GM18858 (cell line): ENCODE results near the gene SCYGR4.
"Not testable (repeated sequence)": the region's sequence is repeated elsewhere in the genome, so short reads cannot be mapped to it uniquely, and the experiment has no call there.

Experiments
- ATAC-seq: cut with Tn5 transposase; IDR thresholded peaks from one replicate; pipeline ENCODE4 v1.9.1; 2021; ENCODE audit not compliant: unreplicated experiment

The SCYGR4 gene, protein sequence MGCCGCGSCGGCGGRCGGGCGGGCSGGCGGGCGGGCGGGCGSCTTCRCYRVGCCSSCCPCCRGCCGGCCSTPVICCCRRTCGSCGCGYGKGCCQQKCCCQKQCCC

DNA sequence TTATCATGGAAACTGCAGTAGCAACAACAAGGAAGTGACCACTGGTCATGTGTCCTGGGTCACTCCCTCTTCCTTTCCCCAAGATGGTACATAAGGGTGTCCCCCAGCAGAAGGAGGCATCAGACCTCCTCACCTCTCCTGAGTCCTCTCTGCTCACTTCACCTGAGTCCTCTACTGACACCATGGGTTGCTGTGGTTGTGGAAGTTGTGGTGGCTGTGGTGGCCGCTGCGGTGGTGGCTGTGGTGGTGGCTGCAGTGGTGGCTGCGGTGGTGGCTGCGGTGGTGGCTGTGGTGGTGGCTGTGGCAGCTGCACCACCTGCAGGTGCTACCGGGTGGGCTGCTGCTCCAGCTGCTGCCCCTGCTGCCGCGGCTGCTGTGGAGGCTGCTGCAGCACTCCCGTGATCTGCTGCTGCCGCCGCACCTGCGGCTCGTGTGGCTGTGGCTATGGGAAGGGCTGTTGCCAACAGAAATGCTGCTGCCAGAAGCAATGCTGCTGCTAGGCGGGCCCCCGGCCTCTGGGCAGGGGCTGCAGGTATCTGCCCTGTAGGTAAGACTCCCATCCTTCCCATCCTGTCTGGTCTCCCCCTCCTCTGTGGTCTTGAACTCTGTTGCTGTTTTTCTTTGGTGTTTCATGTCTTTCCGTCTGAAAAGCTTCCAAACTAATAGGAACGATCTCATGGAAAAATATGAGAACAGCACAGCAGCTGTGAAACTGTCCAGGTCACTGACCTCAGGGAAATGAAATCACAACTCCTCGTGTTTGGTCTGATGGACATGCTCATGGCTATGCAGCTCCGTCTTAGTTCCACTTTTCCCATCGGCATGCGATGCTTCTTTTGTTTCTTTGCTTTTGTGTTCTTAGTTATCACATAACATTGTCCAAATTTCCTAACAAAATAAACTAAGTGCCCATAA lies at the start of gene SCYGR4:
TSS of gene SCYGR4 (plus strand) at position 183 of the 915 bp plus-strand sequence. CDS start at position 183, 0 bp downstream.
- no peak for ATAC-seq

DNA sequence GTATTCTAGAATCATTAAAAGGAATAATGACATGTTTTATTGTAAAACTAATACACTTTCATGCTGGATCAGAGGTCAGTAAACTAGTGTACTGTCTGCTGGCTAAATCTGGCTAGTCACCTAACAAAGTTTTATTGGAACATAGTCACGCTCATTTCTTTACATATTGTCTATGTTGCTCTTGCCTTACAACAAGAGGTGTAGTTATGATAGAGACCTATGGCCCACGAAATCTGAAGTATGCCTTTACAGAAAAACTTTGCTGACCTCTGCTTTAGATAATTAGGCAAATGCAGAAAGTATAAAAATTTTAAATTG lies 48.5 kb upstream of the SCYGR4 start:
- no peak for ATAC-seq

DNA sequence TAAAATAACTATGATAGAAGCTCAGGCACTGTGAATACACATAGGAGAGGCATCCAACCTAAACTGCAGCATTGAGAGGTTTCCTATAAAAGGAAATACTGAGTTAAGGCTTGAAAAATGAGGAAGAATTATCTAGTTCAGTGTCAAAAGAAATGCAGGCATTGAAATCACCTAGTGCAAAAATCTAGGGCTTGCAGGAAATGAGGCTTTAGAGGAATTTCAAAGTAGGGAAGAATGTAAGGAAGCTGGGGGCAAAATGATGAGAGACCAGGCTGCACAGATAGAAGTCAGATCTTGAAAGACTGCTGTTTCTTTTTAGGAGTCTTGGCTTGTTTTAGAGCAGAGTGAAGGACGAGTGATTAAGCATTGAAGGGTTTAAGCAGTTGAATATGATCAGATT lies 46.7 kb upstream of the SCYGR4 start:
- no peak for ATAC-seq

DNA sequence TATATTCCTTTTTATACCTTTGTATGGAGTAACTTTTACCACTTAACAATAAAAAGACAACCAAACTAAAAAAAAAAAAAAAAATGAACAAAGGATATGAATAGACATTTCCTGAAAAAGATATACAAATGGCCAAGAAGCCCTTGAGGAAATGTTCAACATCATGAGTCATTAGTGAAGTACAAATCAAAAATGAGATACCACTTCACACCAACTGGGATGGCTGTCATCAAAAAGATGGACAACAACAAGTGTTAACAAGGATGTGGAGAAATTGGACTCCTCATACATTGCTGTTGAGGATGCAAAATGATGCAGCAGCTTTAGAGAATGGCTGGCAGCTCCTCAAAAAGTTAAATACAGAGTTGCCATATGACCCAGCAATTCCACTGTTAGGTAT lies 41.2 kb upstream of the SCYGR4 start:
- no peak for ATAC-seq

DNA sequence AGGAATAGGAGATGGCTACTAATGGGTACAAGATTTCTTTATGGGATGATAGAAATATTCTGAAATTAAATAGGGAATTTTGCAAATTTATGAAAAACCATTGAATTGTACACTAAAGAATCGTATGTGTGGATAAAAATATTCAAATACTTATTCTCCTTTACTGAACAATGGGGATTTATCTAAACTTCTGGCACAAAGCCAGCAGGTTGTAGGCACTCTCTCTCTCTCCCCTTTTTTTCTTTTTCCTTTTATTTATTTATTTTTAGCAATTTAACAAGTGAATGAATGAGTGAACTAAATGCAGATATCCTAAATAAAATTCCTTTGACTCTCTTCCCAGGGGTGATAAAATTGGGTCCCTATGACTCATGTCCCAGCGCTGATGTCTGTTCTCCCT lies 40.5 kb upstream of the SCYGR4 start:
- no peak for ATAC-seq

DNA sequence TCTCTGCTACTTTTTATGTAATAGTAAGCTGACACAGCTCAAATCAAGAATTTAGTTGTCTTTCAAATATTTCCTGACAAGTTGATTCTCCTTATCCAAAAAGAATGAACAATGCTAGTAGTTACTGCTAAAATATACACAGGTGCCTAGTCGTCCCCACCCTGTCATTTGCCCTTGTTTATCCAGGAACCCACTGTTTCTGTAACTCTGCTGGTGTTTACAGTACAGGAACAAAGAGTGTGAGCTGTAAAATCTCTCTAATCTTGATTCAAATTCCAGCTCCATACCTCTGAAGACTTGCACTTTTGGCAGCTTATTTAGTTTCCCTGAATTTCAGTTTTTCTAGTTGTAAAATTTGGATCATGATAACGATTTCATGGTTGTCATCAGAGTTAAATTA lies 39.7 kb upstream of the SCYGR4 start:
- no peak for ATAC-seq

DNA sequence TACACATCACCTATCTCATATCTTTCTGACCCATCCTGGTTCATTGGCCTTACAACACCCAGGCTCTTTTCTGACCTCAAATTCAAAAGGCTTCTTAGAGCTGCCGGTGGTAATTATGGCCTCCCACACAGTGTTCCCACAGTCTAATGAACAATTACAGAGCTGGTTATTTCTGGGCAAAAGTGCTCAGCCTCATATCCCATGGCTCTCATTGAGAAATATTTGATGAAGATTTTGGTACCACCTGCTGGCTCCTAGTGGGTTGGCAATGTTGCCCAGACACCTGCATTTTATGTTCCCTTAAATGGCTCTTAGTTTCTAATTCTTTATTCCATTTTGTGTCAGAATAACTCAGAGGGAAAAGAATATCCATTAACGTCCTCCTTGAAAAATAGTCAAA lies 38.7 kb upstream of the SCYGR4 start:
- no peak for ATAC-seq

DNA sequence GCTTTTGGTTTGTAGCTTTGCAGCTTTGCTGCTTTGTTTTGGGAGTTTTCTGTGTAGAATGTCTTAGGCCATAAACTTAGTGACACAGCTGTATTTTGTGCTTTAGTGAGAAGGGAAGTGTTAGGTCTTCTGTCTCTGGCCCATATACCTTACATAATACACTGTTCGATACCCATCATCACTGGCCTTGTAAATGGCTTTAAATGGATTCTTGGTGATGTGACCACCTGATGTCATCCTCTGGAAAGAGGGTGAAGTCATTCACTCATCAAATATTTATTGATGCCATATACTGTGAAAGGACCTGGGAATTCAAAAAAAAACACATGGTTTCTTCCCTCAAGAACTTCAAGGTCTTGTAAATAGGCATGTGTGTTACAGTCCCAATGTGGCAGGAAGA lies 37.5 kb upstream of the SCYGR4 start:
- ATAC-seq = no peak

DNA sequence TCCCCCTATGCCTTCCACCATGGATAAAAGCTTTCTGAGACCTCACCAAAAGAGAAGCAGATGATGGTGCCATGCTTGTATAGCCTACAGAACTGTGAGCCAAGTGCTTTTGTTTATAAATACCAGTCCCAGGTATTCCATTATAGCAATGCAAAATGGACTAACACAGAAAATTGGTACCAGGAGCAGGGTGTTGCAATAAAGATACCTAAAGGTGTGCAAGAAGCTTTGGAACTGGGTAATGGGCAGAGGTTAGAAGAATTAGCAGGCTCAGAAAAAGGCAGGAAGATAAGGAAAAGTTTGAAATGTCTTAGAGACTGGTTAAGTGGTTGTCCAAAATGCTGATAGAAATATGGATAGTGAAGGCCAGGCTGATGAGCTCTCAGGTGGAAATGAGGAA lies 34.9 kb upstream of the SCYGR4 start:
- ATAC-seq = no peak

DNA sequence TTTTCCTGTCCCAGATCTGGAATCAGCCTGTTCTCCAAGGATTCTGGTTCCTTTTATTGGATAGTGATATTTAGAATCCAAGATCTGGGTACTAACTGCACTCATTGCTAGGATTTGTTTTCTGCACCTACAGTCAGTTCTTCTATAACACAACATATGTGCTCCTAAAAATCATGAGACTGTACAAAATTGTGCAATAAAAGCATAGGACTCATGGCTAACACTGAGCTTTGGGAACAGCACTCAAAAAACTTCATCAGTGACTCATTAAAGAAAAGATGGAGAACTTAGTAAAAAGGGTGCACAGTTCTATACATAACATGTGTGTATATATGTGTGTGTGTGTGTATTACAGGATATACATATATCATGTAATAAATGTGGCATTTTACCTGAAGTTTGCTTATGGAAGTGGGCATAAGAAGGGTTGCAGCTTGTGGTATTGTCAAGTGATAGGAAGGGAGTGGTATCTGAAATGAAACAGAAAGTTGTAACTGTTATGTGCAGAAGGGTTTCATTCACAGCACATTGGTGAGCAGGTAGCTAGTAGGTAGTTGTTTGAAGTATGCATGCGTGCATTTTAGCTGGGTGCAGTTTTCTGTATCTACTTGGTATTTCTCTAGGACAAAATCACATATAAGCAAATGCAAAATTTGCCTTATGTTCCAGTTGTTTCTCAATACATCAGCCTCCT lies 24.5 kb upstream of the SCYGR4 start:
- no peak for ATAC-seq

DNA sequence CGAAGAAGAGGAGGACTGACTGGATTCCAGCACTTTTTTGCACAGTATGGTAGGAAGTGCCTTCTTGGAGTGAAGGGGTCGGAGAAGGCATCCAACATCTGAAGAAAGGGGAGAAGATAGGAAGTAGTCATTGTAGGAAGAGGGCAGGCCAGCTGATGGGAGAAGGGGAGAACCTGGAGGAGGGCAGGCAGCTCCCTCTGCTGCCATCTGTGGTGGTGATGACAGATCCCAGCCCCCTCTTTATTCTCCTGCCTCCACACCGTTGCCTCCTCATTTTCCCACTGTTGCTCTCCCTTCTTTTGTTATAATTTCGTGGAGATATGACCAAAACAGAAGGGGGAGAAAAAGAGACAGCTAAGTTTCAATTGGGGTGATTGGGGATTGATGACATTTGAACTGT lies 21.5 kb upstream of the SCYGR4 start:
- ATAC-seq = no peak

DNA sequence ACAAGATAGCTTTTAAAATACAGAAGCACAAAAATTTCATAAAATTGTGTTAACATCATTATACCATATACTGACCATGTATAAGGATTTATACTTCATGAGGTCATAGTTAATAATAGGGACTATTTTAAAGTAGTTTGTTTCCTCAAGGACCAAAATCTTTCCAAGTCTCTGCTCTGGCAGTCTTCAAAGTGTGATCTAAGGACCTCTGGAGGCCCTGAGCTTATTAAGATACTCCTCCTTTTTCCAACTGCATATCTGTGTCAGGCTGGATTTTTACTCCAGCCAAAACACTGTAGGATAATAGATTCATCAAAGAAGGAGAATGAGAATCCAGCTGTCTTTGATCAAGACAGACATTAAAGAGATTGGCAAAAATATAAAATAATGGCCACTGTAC lies 20.3 kb upstream of the SCYGR4 start:
- no peak for ATAC-seq

DNA sequence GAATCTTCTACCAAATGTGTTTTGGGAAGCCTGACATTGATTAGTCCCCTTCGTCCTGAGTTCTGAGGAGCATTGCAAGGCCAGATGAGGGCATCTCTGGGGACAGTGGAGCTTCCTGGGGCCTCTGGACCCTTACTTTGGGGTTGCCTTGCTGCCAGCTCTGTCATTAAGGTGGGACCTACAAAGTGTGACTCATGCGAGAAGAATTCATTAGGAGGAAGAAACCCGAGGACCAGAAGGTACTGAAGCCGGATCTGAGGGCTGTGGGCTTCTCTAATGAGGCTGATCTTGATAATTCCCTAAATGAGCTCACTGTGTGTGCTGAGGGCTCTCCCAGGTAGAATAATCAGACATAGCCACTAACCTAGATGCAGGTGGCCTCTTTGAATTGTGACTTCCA lies 19.3 kb upstream of the SCYGR4 start:
- ATAC-seq = no peak

DNA sequence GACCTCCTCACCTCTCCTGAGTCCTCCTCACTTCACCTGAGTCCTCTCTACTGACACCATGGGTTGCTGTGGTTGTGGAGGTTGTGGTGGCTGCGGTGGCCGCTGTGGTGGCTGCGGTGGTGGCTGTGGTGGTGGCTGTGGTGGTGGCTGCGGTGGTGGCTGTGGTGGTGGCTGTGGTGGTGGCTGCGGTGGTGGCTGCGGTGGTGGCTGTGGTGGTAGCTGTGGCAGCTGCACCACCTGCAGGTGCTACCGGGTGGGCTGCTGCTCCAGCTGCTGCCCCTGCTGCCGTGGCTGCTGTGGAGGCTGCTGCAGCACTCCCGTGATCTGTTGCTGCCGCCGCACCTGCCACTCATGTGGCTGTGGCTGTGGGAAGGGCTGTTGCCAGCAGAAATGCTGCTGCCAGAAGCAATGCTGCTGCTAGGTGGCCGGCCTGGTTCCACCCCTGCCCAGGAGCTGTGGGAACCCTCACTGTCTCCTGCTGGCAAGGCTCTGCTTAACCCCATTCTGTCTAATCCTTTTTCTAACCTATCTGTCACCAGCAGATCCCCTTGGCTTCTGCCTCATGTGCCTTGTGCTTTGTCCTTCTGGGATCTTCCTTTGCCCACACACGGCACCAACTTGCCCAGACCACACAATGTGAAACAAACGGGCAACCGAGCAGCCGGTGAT lies 18.3 kb upstream of the SCYGR4 start, which contains the start of gene SCYGR2:
TSS of gene SCYGR2 (plus strand) at position 59 of the 669 bp plus-strand sequence. CDS start at position 59, 0 bp downstream.
- not testable (repeated sequence) for ATAC-seq

DNA sequence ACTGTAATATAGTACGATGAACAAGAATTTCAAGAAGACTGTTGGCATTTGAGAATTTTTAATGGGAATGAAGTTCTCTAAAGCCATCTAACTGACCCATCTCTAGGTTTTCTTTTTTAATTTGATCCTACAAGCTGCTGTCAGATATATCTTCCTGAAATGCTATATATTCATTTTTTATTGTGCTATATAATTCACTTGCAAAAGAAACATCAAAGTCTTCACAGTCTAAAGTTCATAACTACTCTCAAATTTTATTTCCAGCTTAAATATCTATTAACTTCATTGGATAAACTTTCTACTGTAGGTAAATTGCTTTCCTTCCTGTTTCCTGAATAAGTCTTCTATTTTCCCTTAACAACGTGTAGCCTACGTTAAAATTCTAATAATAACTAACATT lies 14.9 kb upstream of the SCYGR4 start:
- no peak for ATAC-seq

DNA sequence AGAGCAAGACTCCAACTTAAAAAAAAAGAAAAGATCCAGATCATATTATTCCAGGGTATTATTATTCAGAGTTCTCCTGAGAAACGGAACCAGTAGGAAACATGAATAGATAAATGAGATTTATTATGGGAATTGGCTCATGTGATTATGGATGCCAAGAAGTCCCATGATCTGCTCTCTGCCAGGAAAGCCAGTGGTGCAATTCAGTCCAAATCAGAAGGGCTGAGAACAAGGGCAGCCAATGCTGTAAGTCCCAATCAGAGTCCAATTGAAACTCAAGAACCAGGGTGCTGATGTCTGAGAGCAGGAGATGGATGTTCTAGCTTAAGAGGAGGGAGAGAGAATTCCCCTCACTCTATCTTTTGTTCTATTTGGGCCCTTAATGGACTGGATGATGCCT lies 10.8 kb upstream of the SCYGR4 start:
- ATAC-seq = no peak

DNA sequence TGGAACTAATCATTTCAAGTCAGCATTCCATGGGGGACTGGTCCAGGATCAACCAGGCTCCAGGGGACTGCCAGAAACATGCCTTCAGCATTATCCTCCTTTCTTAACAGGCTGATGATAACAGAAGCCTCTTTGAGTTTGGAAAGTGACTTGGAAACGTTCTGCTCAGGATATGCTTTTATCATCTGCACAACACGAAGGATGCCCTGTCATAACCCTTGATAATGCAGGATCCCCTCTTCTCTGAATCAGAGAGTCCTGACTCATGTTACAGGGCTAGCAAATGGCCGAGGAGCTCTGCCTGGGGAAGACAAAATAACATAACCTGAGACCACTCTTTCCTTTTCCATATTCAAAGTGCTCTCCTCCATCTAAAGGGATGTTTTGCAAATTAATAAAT lies 9.4 kb upstream of the SCYGR4 start:
- ATAC-seq = no peak

DNA sequence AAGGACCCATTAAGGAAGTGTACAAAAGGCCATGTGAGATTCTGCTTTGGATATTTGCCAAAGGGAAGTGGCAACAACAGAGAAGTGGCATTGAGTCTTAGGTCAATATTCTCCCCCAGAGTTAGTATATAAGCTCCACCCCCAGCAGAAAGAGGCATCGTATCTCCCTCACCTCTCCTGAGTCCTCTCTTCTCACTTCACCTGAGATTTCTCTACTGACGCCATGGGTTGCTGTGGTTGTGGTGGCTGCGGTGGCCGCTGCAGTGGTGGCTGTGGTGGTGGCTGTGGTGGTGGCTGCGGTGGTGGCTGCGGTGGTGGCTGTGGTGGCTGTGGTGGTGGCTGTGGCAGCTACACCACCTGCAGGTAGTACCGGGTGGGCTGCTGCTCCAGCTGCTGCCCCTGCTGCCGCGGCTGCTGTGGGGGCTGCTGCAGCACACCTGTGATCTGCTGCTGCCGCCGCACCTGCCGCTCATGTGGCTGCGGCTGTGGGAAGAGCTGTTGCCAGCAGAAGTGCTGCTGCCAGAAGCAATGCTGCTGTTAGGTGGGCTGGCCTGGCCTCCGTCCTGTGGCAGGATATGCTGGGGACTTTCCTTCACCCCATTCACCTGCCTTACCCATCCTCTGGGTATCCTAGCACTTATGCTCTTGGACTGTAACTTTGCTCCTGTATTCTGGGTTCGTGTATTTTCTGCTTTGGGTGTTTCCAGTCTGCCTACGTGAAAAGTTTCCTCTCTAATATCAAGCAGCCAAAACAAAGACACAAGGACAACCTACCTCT lies 8.5 kb upstream of the SCYGR4 start:
- ATAC-seq = peak; percentile 52

DNA sequence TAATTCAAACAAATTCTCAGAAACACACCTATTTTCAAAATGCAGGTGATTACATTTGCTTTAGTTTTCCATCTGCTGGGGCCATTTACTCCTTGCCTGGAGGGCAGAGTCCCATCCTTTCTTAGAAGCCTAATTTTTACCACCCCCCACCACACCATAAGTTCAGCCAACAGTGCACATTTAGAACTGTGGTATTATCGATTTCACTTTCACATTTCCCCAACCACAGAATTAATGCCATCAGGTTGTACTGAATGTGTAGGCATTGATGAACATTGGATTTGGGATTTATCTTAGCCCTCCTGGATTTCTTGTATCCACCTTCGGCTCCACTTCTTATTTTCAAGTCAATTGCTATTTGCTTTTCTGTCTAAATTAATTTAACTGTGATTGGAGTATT lies 7.2 kb upstream of the SCYGR4 start:
- ATAC-seq = no peak

DNA sequence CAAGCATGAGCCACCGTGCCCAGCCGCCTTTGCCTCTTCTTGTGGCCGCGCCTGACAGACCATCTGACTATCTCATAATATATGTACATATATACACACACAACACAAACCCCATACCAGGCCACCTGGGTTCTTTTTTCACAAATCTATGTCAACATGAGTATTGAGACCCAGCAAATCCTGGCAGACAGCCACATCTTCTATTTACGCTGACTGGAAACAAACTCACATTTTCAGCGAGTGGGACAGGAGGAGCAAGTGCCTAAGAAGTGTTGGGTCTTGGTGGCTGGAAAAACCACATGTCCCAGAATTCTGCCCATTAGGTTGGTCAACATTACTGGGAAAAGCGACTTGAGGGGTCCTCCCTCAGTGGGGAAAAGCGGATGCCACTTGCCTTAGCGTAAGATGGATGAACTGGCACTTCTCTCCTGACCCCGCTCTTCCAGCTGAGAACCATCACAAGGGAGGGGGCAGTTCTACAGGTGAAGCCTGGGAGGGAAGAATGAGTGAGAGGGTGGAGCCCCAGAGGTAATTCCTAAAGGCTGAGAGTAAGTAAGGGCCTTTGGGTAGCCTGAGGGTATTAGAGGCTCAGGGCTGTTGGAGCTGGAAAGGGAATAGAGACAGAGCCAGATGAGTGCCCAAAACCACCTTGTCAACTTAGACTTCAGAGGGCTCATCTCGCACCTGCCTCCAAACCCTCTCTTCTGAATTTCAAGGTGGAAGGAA lies 4.6 kb upstream of the SCYGR4 start:
- no peak for ATAC-seq
